PC-3 (cell line): ENCODE data around the gene LCNL1. TPM values are rescaled to one million over a fixed set of nuclear protein-coding genes. Genes with fewer than 3 reads are reported as not detected.

Source experiments
- ATAC-seq: fragments of 200-7000 bp; cut with Tn5 transposase; 2 replicates; pipeline ENCODE4 v1.9.1; 2020; ENCODE audit warnings: mild to moderate bottlenecking, moderate library complexity
- BruUV-seq: library from RNA; stranded (reverse); fragments of 400-500 nt; replicated peaks from 2 replicates; lab custom pipeline; 2021; lab: Mats Ljungman, UMichigan
- CTCF ChIA-PET: fragments of 300-600 bp; sonication (Branson Sonifier 250); formaldehyde crosslinking; loops from one replicate; lab custom pipeline; 2022; ENCODE audit warnings: antibody characterized with exemption; lab: Charles Lee
- POLR2A ChIA-PET: fragments of 300-600 bp; sonication (Branson Sonifier 250); formaldehyde crosslinking; loops from one replicate; lab custom pipeline; 2022; ENCODE audit warnings: antibody characterized with exemption; ENCODE audit not compliant: unreplicated experiment; lab: Charles Lee
- DNase-seq: peaks from one replicate; pipeline ENCODE4 v3.0.0-alpha.2; 2015
- H2AFZ ChIP-seq: fragments of 300-600 bp; sonication (generic); 2 replicates; pipeline ENCODE4 v1.6.0; 2016; ENCODE audit warnings: antibody characterized with exemption, low read length
- H3F3A ChIP-seq: fragments of 300-600 bp; sonication (generic); one replicate; pipeline ENCODE4 v1.6.0; 2017; ENCODE audit warnings: antibody characterized with exemption, low read length, control low read depth, mild to moderate bottlenecking; ENCODE audit not compliant: unreplicated experiment
- H3K27ac ChIP-seq: fragments of 300-600 bp; sonication (generic); 2 replicates; pipeline ENCODE4 v1.5.1; 2016; ENCODE audit warnings: mild to moderate bottlenecking, low read length
- H3K27me3 ChIP-seq: fragments of 300-600 bp; sonication (generic); 2 replicates; pipeline ENCODE4 v1.6.1; 2016; ENCODE audit warnings: low read length, mixed read lengths
- H3K36me3 ChIP-seq: fragments of 300-600 bp; sonication (generic); 2 replicates; pipeline ENCODE4 v1.6.1; 2016; ENCODE audit warnings: low read depth, mixed run types, low read length, mixed read lengths
- H3K4me1 ChIP-seq: fragments of 300-600 bp; sonication (generic); 2 replicates; pipeline ENCODE4 v1.5.1; 2016; ENCODE audit warnings: low read length; ENCODE audit not compliant: insufficient read depth
- H3K4me2 ChIP-seq: fragments of 300-600 bp; sonication (generic); 2 replicates; pipeline ENCODE4 v1.6.0; 2016; ENCODE audit warnings: low read length
- H3K4me3 ChIP-seq: fragments of 300-600 bp; sonication (generic); 2 replicates; pipeline ENCODE4 v1.5.1; 2016; ENCODE audit warnings: mild to moderate bottlenecking, low read length, mixed read lengths
- H3K79me2 ChIP-seq: fragments of 300-600 bp; sonication (generic); 2 replicates; pipeline ENCODE4 v1.6.1; 2017; ENCODE audit warnings: low read length, mixed read lengths
- H3K9ac ChIP-seq: fragments of 300-600 bp; sonication (generic); 2 replicates; pipeline ENCODE4 v1.6.0; 2016; ENCODE audit warnings: mild to moderate bottlenecking, low read length
- H3K9me2 ChIP-seq: fragments of 300-600 bp; sonication (generic); replicated peaks from 2 replicates; pipeline ENCODE4 v1.6.1; 2016; ENCODE audit warnings: mixed run types, low read length, mixed read lengths
- H3K9me3 ChIP-seq: fragments of 300-600 bp; sonication (generic); 2 replicates; pipeline ENCODE4 v1.6.1; 2016; ENCODE audit warnings: low read length, mixed read lengths
- H4K20me1 ChIP-seq: fragments of 300-600 bp; sonication (generic); 2 replicates; pipeline ENCODE4 v1.6.1; 2016; ENCODE audit warnings: low read length, mixed read lengths
- CTCF ChIP-seq: fragments of 300-600 bp; sonication (generic); conservative IDR thresholded peaks from 2 replicates; pipeline ENCODE4 v1.5.1; 2017; ENCODE audit warnings: antibody characterized with exemption, low read depth, mild to moderate bottlenecking, low read length
- EZH2 ChIP-seq: fragments of 300-600 bp; sonication (generic); IDR thresholded peaks from one replicate; pipeline ENCODE4 v1.6.1; 2017; ENCODE audit warnings: antibody characterized with exemption, mild to moderate bottlenecking, low read length; ENCODE audit not compliant: unreplicated experiment
- EZH2phosphoT487 ChIP-seq: fragments of 300-600 bp; sonication (generic); IDR thresholded peaks from 2 replicates; pipeline ENCODE4 v1.6.1; 2018; ENCODE audit warnings: mild to moderate bottlenecking, antibody characterized with exemption, low read length, borderline replicate concordance
- intact Hi-C: fragments of 100-400 bp; cut with micrococcal nuclease; formaldehyde crosslinking; loops from 2 replicates; pipeline ENCODE4 v1.9.0; 2023
- total RNA-seq: library from RNA; depleted of rRNA; stranded (reverse); fragments of >200 nt; gene quantifications from 2 replicates; pipeline ENCODE4 v1.2.3, GENCODE V29; 2014

The LCNL1 gene
- total RNA-seq, 1 experiment from 2014 or later: not detected

GRCh38 chr9:137009938-137010732 lies 27.3 kb downstream of the LCNL1 start:
- Histone ChIP-seq H3K4me3 (no peak overlapping the region), H3K9ac (no peak overlapping the region), H3F3A (no peaks in the 10 kb centered on the region), H3K4me1 (no peaks in the 10 kb centered on the region), H3K27ac (no peak overlapping the region), H2AFZ (no peak overlapping the region), H4K20me1 (no peaks in the 10 kb centered on the region), H3K27me3 (no peaks in the 10 kb centered on the region), H3K9me2 (no peaks in the 10 kb centered on the region), H3K36me3 (no peaks in the 10 kb centered on the region), H3K79me2 (no peaks in the 10 kb centered on the region), H3K4me2 (no peak overlapping the region), H3K9me3 (no peaks in the 10 kb centered on the region)
- no peak for TF ChIP-seq EZH2
- TF ChIP-seq EZH2phosphoT487: no peak
- no peak for TF ChIP-seq CTCF
- DNase-seq: no peak
- no TSS peak for BruUV-seq
- ChIA-PET POLR2A (no interaction called here), CTCF (no interaction called here)
- intact Hi-C loops: no loop called here
- ATAC-seq: no peak

- Histone ChIP-seq H4K20me1 (no peaks in the 10 kb centered on the region), H3F3A (no peaks in the 10 kb centered on the region), H3K4me3 (no peak overlapping the region), H3K9ac (no peak overlapping the region), H3K27me3 (no peaks in the 10 kb centered on the region), H3K4me1 (no peaks in the 10 kb centered on the region), H3K9me3 (no peaks in the 10 kb centered on the region), H3K36me3 (no peaks in the 10 kb centered on the region), H3K4me2 (no peak overlapping the region), H2AFZ (no peak overlapping the region), H3K27ac (no peak overlapping the region), H3K9me2 (no peaks in the 10 kb centered on the region), H3K79me2 (no peaks in the 10 kb centered on the region)
- POLR2A ChIA-PET: no interaction called here
- no peak for ATAC-seq
- BruUV-seq: TSS peak; percentile 18
- DNase-seq: no peak
- TF ChIP-seq EZH2phosphoT487 (no peak), EZH2 (no peak), CTCF (no peak)
- CTCF ChIA-PET: no interaction called here
- intact Hi-C loops: no loop called here
These were observed 28.4 kb downstream of the LCNL1 start for GRCh38 chr9:137011156-137011555.
